Fibroblast of pulmonary artery (primary cell): ENCODE measurements around the gene FIS1.
"Not testable (repeated sequence)": the region's sequence is repeated elsewhere in the genome, so short reads cannot be mapped to it uniquely, and the experiment has no call there.

Experiments
- DNase-seq: peaks from one replicate; pipeline ENCODE4 v3.0.0-alpha.2; 2010; ENCODE audit warnings: low read depth
- H3K4me3 ChIP-seq: replicated peaks from 2 replicates; pipeline ENCODE4 v1.5.1; 2011; ENCODE audit warnings: low read depth, mild to moderate bottlenecking, control low read depth, low read length, moderate library complexity
- TF ChIP-seq, protein P1 (sequence below): IDR thresholded peaks from 2 replicates; pipeline ENCODE4 v1.5.1; 2011; ENCODE audit warnings: mild to moderate bottlenecking, control low read depth, low read length, inconsistent platforms; ENCODE audit errors: missing control alignments

Gene FIS1

GRCh38 chr7:101244375-101245146 lies at the start of gene FIS1:
Gene FIS1 (minus strand): TSS chr7:101245081. CDS start chr7:101245004, 77 bp downstream.
- peak; percentile 89 for DNase-seq
- H3K4me3 ChIP-seq = peak within 1 kb of the TSS; percentile 99
- TF ChIP-seq, protein P1, sequence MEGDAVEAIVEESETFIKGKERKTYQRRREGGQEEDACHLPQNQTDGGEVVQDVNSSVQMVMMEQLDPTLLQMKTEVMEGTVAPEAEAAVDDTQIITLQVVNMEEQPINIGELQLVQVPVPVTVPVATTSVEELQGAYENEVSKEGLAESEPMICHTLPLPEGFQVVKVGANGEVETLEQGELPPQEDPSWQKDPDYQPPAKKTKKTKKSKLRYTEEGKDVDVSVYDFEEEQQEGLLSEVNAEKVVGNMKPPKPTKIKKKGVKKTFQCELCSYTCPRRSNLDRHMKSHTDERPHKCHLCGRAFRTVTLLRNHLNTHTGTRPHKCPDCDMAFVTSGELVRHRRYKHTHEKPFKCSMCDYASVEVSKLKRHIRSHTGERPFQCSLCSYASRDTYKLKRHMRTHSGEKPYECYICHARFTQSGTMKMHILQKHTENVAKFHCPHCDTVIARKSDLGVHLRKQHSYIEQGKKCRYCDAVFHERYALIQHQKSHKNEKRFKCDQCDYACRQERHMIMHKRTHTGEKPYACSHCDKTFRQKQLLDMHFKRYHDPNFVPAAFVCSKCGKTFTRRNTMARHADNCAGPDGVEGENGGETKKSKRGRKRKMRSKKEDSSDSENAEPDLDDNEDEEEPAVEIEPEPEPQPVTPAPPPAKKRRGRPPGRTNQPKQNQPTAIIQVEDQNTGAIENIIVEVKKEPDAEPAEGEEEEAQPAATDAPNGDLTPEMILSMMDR = peak; percentile 77

GRCh38 chr7:101294039-101294831 lies 49.4 kb upstream of the FIS1 start:
- no peak overlapping the region for H3K4me3 ChIP-seq
- TF ChIP-seq, protein P1 = no peak
- DNase-seq = no peak

DNA sequence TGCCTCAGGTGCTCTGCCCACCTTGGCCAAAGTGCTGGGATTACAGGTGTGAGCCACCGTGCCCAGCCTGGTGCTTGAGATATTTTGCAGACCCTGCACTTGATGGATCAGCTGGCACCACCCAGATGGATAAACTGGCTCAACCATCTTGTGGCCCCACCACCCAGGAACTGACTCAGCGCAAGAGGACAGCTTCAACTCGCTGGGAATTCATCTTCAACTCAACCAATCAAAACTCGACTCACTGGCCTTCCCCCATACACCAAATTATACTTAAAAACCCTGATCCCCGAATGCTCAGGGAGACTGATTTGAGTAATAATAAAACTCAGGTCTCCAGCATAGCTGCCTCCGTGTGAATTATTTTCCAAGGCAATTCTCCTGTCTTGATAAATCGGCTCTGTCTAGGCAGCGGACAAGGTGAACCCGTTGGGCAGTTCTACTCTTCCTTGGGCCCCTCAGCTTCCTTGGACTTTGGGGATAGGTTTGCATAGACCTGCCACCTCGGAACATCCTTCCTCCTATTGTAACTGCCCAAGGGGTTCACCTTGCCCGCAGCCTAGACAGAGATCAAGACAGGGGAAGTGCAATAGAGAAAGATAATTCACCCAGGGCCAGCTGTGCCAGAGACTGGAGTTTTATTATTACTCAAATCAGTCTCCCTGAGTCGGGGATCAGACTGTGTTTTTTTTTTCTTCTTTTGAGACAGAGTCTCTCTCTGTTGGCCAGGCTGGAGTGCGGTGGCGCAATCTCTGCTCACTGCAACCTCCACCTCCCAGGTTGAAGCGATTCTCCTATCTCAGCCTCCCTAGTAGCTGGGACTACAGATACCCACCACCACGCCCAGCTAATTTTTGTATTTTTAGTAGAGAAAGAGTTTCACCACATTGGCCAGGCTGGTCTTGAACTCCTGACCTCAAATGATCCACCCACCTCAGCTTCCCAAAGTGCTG lies 48.5 kb upstream of the FIS1 start:
- not testable (repeated sequence) for DNase-seq, H3K4me3 ChIP-seq

DNA sequence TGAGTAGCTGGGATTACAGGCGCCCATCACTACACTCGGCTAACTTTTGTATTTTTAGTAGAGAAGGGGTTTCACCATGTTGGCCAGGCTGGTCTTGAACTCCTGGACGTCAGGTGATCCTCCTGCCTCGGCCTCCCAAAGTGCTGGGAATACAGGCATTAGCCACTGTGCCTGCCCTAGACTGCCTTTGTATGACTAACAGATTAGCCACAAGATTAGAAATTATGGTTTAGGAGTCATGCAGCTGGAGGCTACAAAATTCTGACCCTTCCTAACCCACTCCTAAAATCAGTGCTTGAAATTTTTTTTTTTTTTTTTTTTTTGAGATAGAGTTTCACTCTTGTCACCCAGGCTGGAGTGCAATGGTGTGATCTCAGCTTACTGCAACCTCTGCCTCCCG lies 47.7 kb upstream of the FIS1 start:
- not testable (repeated sequence) for H3K4me3 ChIP-seq, DNase-seq

DNA sequence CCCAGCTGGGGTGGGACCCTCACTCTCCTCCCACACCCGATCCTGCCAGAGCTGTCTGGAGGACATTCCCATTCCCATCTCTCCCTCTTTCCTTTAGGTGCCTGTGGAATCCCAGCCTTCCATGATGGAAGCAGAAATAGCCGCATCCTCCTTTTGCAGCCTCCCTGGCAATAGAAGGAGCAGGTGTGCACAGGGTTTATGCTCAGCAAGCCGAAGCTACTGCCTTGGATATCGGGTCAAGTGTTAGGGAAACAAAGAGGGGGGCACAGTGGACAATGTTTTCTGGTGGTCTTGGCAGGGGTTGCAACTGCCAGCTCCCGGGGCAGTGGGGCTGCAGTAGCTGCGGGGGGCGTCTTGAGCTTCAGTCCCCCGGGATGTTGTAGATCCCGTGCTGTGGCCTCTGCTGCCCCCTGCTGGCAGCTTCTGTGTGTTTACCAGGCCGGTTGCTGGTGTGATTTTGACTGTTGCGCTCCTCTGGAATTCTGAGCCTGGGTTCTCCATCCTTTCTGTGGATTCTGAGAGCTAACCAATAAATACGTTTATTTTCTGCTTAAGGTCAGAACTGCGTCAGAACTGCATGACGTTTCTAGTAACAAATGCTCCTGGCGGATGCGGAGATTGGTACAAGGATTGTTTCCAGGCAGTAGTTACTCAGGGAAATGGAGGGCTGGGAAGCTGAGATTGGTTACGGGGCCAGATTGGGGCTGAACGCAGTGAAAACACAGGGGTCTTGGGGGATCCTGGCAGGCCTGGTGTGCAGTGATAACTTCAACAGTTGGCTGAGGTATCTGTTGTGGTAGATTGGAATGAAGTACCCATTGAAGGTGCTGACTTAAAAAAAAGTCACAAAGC lies 45.5 kb upstream of the FIS1 start:
- DNase-seq = peak; percentile 33
- not testable (repeated sequence) for H3K4me3 ChIP-seq
- TF ChIP-seq, protein P1 = peak; percentile 57

DNA sequence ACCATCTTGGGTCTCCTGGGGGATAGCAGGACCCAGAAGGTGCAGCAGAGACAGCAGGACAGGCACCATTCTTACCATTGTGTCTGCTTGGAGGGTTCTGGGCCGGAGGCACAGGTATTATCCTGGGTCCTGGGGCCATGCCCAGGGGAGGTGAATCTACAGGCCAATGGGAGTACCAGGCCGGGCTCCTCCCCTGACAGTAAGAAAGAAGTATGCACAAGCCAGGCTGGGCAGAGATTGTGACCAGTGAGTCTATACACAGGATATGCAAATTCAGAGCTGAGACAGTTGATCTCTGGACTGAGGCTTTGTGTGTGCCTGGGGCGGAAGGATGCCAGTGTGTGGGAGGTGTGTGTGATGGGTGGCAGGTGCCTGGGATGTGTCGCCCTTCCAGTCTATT lies 44.8 kb upstream of the FIS1 start:
- H3K4me3 ChIP-seq, DNase-seq: not testable (repeated sequence)

- no peak overlapping the region for H3K4me3 ChIP-seq
- no peak for DNase-seq
- TF ChIP-seq, protein P1 = no peak
Measured at GRCh38 chr7:101288439-101288838, 43.6 kb upstream of the FIS1 start.
